Germinal center (tissue), 1 donor: ENCODE data around the gene MSMP.

Source experiments
- DNase-seq: peaks from one replicate; pipeline ENCODE4 v3.0.0; 2012; ENCODE audit warnings: mixed read lengths, low spot score

The MSMP gene

GRCh38 chr9:35754264-35754663 lies at the start of gene MSMP:
Gene MSMP (minus strand): TSS chr9:35754276. CDS start chr9:35754129, 147 bp downstream.
- DNase-seq = no peak

- DNase-seq = no peak
Observed at GRCh38 chr9:35801328-35802128, 47.5 kb upstream of the MSMP start.

GRCh38 chr9:35800530-35800929 lies 46.5 kb upstream of the MSMP start:
- no peak for DNase-seq

GRCh38 chr9:35798658-35799374 lies 44.7 kb upstream of the MSMP start:
- no peak for DNase-seq

GRCh38 chr9:35797311-35798109 lies 43.4 kb upstream of the MSMP start:
- no peak for DNase-seq

- DNase-seq = no peak
Observed at GRCh38 chr9:35795695-35796094, 41.6 kb upstream of the MSMP start.

- no peak for DNase-seq
Observed at GRCh38 chr9:35793461-35793860, 39.4 kb upstream of the MSMP start.

GRCh38 chr9:35792826-35793225 lies 38.8 kb upstream of the MSMP start:
- DNase-seq = no peak

GRCh38 chr9:35792024-35792813 lies 38.1 kb upstream of the MSMP start:
- no peak for DNase-seq

- no peak for DNase-seq
Observed at GRCh38 chr9:35791297-35791921, 37.3 kb upstream of the MSMP start, which contains the start of gene NPR2. Gene NPR2 (plus strand): TSS chr9:35791591. CDS start chr9:35792409, 818 bp downstream.

- DNase-seq = peak; percentile 81
Observed at GRCh38 chr9:35790385-35791296, 36.6 kb upstream of the MSMP start.

GRCh38 chr9:35790025-35790384 lies 35.9 kb upstream of the MSMP start:
- no peak for DNase-seq

- DNase-seq = no peak
Observed at GRCh38 chr9:35789541-35789940, 35.5 kb upstream of the MSMP start.

GRCh38 chr9:35783418-35783817 lies 29.3 kb upstream of the MSMP start:
- DNase-seq = no peak

- DNase-seq = no peak
Observed at GRCh38 chr9:35781066-35781465, 27.0 kb upstream of the MSMP start.

- no peak for DNase-seq
Observed at GRCh38 chr9:35778496-35778895, 24.4 kb upstream of the MSMP start.

GRCh38 chr9:35776018-35776417 lies 21.9 kb upstream of the MSMP start:
- no peak for DNase-seq

- no peak for DNase-seq
Observed at GRCh38 chr9:35774907-35775635, 21.0 kb upstream of the MSMP start.

- DNase-seq = no peak
Observed at GRCh38 chr9:35771943-35772342, 17.9 kb upstream of the MSMP start.

GRCh38 chr9:35771534-35771933 lies 17.5 kb upstream of the MSMP start:
- no peak for DNase-seq
